Uterus (tissue), 4 donors: ENCODE measurements around the gene BBLN. TPM values are rescaled to one million over a fixed set of nuclear protein-coding genes. Genes with fewer than 3 reads are reported as not detected.

Source experiments
- DNase-seq, 2 donors: peaks; one replicate each; pipeline ENCODE4 v3.0.0-alpha.2; 2019 to 2020
- H3K27ac ChIP-seq, 2 donors: fragments of 200-600 bp; sonication (generic); 1 replicate in 1 of 2; 2 replicates in 1 of 2; pipeline ENCODE4 v1.5.1; 2016 to 2018
- H3K27me3 ChIP-seq, 2 donors: fragments of 200-600 bp; sonication (generic); one replicate each; pipeline ENCODE4 v1.5.1; 2018 to 2019; ENCODE audit warnings: control low read depth in 1 of 2
- H3K36me3 ChIP-seq, 2 donors: fragments of 200-600 bp; sonication (generic); one replicate each; pipeline ENCODE4 v1.5.1; 2019; ENCODE audit warnings: control low read depth in 1 of 2
- H3K4me1 ChIP-seq, 2 donors: fragments of 200-600 bp; sonication (generic); one replicate each; pipeline ENCODE4 v1.5.1; 2018 to 2019; ENCODE audit warnings: control low read depth in 1 of 2
- H3K4me3 ChIP-seq, 2 donors: fragments of 200-600 bp; sonication (generic); 1 replicate in 1 of 2; 2 replicates in 1 of 2; pipeline ENCODE4 v1.5.1; 2018 to 2019; ENCODE audit warnings: mild to moderate bottlenecking in 1 of 2
- H3K9me3 ChIP-seq, 2 donors: fragments of 200-600 bp; sonication (generic); one replicate each; pipeline ENCODE4 v1.5.1; 2019; ENCODE audit warnings: control low read depth in 1 of 2
- POLR2A ChIP-seq, 2 donors: fragments of 450-650 bp; IDR thresholded peaks; one replicate each; pipeline ENCODE4 v1.6.1; 2016; ENCODE audit warnings: antibody characterized with exemption in 2 of 2, mild to moderate bottlenecking in 1 of 2, moderate library complexity in 1 of 2
- intact Hi-C: fragments of 100-400 bp; cut with DNase I; formaldehyde crosslinking; loops from one replicate; pipeline ENCODE4 v1.15.1; 2023; ENCODE audit warnings: low total_unique reads
- total RNA-seq, 4 donors: library from RNA; depleted of rRNA in 3 of 4; stranded (reverse); fragments of >200 nt in 3 of 4; gene quantifications; one replicate each; pipeline versions ENCODE4 v1.1.0 to v1.2.4, GENCODE V29; 2014 to 2023
- TF ChIP-seq, protein P1 (sequence below), 4 experiments: fragments of 200-600 bp in 2 of 4; fragments of 450-650 bp in 2 of 4; sonication (generic) in 2 of 4; IDR thresholded peaks; one replicate each; pipeline ENCODE4 v1.5.1; 2016 to 2019; ENCODE audit warnings: antibody characterized with exemption in 4 of 4, mild to moderate bottlenecking in 2 of 4, moderate library complexity in 1 of 4
- donor health status: DM: yes; HTN: yes; CAD: no.

BBLN gene
- total RNA-seq, 4 donors from 2014 or later, result 31.3 to 198 (median 96.0) TPM

DNA sequence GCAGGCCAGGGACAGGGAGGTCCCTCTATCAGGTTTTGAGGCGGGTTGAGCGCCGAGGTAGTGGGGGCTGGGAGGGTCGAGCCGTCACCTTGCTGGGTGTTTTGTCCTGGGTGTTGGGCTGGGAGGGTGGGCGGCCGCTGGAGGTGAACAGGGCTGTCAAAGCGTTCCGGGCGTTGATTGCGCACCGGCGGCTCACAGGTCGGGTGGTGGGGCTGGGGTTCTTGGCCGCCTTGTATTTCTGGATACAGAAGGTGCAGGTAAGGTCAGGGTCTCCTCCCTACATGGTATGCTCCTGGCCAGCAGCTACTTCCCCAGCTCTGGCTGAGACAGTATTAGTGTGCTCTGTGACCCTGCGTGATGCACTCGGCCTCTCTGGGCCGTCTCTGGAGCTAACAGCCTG is 6.1 kb downstream of the BBLN start:
- TF ChIP-seq, protein P1, sequence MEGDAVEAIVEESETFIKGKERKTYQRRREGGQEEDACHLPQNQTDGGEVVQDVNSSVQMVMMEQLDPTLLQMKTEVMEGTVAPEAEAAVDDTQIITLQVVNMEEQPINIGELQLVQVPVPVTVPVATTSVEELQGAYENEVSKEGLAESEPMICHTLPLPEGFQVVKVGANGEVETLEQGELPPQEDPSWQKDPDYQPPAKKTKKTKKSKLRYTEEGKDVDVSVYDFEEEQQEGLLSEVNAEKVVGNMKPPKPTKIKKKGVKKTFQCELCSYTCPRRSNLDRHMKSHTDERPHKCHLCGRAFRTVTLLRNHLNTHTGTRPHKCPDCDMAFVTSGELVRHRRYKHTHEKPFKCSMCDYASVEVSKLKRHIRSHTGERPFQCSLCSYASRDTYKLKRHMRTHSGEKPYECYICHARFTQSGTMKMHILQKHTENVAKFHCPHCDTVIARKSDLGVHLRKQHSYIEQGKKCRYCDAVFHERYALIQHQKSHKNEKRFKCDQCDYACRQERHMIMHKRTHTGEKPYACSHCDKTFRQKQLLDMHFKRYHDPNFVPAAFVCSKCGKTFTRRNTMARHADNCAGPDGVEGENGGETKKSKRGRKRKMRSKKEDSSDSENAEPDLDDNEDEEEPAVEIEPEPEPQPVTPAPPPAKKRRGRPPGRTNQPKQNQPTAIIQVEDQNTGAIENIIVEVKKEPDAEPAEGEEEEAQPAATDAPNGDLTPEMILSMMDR (IDR thresholded peaks at IDR 0.05), result no peak
- no peak for TF ChIP-seq POLR2A (IDR thresholded peaks at IDR 0.05)
- intact Hi-C loops, result no loop called here
- no peaks in the 10 kb centered on the region for H3K36me3 ChIP-seq
- no peaks in the 10 kb centered on the region for H3K27me3 ChIP-seq
- H3K27ac ChIP-seq, result no peak overlapping the region
- DNase-seq, result no peak
- no peaks in the 10 kb centered on the region for H3K9me3 ChIP-seq
- H3K4me3 ChIP-seq, result no peak overlapping the region
- H3K4me1 ChIP-seq, result no peaks in the 10 kb centered on the region

DNA sequence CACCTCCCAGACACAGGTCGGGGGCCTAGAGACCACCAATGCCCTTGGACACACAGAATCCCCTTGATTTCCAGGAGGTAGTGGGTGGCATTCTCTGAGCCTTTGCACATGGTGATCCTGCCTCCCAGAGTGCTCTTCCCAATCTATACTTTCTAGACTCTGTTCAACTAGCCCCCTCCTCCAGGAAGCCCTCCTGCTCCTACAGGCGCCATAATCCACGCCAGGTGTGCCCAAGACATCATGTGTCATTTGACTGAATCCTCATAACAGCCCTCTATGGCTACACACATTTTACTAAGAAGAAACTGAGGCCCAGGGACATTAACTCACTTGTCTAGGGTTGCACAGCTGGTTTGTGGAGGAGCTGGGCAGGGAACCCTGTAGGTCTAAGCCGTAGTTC is 7.1 kb downstream of the BBLN start:
- intact Hi-C loops, result no loop called here
- H3K4me3 ChIP-seq, result no peak overlapping the region
- no peaks in the 10 kb centered on the region for H3K9me3 ChIP-seq
- H3K4me1 ChIP-seq, result no peaks in the 10 kb centered on the region
- H3K36me3 ChIP-seq, result no peaks in the 10 kb centered on the region
- no peak for TF ChIP-seq POLR2A (IDR thresholded peaks at IDR 0.05)
- TF ChIP-seq, protein P1 (IDR thresholded peaks at IDR 0.05), result no peak
- H3K27ac ChIP-seq, result no peak overlapping the region
- no peaks in the 10 kb centered on the region for H3K27me3 ChIP-seq
- no peak for DNase-seq

DNA sequence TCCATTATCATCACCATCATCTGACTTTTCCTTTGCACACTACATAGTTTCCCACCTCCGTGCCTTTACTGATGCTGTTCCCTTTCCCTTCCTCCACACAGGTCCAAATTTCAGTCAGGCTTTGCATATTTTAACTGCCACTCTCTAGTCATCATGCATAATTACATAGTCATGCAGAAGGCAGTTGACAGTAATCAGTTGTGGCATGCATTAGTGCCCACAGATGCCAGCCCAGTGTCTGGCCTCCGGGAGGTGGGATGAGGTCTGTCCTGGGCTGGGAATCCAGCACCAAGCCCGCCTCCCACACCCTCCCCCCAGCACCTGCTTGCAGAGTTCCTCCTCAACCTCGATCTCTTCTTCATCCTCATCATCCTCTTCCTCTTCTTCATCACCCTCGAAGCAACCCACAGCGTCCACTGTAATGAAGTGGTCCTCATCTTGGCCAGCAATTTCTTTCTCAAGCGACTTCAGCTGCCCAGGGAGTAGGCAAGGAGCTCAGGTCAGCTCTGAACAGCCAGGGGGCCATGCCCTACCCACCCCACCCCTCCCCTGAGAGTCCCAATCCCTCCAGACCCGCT is 8.8 kb downstream of the BBLN start:
- no peak overlapping the region for H3K27ac ChIP-seq
- H3K4me3 ChIP-seq, result no peak overlapping the region
- no peaks in the 10 kb centered on the region for H3K27me3 ChIP-seq
- no peaks in the 10 kb centered on the region for H3K36me3 ChIP-seq
- no peaks in the 10 kb centered on the region for H3K4me1 ChIP-seq
- TF ChIP-seq, protein P1 (IDR thresholded peaks at IDR 0.05), result no peak
- TF ChIP-seq POLR2A (IDR thresholded peaks at IDR 0.05), result no peak
- H3K9me3 ChIP-seq, result no peaks in the 10 kb centered on the region
- DNase-seq, result no peak
- intact Hi-C loops, result no loop called here

DNA sequence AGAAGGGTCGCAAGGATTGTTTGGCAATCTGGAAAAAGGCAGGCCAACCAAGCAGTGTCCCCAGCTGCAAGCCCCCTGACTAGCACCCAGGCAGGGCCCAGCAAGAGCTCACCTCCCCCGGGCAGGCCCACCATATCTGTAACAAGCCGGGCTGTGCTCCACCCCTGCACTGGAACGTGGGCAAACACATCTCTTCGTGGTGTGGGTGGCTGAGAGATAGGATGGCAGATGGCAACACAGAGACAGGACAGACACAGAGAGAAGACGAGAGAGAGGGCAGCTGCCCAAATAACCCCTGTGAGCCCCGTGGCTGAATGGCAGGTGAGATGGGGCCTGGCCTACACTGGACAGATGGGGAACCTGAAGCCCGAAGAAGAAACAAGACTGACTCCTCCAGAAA is 9.4 kb downstream of the BBLN start:
- Histone ChIP-seq H3K27ac (no peak overlapping the region), H3K36me3 (no peaks in the 10 kb centered on the region), H3K27me3 (no peaks in the 10 kb centered on the region), H3K4me3 (no peak overlapping the region), H3K9me3 (no peaks in the 10 kb centered on the region), H3K4me1 (no peaks in the 10 kb centered on the region)
- intact Hi-C loops, result no loop called here
- TF ChIP-seq, protein P1 (IDR thresholded peaks at IDR 0.05), result no peak
- TF ChIP-seq POLR2A (IDR thresholded peaks at IDR 0.05), result no peak
- no peak for DNase-seq

DNA sequence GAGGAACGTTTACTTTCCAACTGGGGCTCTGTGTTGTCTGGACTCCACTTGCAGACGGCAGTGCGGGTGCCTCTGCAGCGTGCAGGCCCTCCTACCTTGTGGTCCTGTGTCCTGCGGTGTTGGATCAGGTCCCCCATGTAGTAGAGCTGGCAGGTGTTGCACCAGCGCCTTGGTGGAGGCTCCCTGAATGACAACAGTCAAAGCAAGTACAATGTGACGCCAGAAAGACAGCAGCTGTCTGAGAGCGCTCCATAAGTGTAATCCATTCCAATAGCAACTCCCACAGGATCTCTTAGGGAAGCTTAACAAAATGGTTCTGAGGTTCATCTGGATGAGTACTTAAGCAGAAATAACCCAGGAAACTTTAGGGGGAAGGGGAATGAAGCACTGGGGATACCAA is 9.9 kb downstream of the BBLN start:
- Histone ChIP-seq H3K9me3 (no peaks in the 10 kb centered on the region), H3K27me3 (no peaks in the 10 kb centered on the region), H3K4me3 (no peak overlapping the region), H3K4me1 (no peaks in the 10 kb centered on the region), H3K36me3 (no peaks in the 10 kb centered on the region), H3K27ac (no peak overlapping the region)
- intact Hi-C loops, result no loop called here
- DNase-seq, result no peak
- TF ChIP-seq POLR2A (IDR thresholded peaks at IDR 0.05), result no peak
- TF ChIP-seq, protein P1 (IDR thresholded peaks at IDR 0.05), result no peak
